ENCODE measurements around the gene HJURP.
A peak's percentile ranks its signal among the peaks of the same experiment; 100 is the strongest.

HJURP gene

DNA sequence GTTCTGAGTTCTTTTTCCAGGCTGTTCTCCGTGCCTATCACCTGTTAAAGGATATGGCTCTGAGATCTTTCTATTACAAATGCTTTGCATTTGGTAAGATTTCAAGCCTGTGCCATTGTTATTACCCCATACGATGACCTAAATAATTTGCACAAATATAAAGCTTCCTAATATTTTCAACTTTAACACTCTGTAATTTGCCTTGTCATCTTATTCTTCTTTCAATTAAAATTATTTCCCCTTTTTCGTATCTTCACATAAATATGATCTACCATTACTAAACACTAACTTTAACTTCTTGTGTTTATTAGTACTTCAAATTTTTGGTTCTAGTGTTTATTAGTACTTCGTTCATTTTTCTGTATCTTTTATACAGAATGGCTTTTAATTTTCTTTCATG, 17.1 kb upstream of the HJURP start:
- TF ChIP-seq, protein P1, sequence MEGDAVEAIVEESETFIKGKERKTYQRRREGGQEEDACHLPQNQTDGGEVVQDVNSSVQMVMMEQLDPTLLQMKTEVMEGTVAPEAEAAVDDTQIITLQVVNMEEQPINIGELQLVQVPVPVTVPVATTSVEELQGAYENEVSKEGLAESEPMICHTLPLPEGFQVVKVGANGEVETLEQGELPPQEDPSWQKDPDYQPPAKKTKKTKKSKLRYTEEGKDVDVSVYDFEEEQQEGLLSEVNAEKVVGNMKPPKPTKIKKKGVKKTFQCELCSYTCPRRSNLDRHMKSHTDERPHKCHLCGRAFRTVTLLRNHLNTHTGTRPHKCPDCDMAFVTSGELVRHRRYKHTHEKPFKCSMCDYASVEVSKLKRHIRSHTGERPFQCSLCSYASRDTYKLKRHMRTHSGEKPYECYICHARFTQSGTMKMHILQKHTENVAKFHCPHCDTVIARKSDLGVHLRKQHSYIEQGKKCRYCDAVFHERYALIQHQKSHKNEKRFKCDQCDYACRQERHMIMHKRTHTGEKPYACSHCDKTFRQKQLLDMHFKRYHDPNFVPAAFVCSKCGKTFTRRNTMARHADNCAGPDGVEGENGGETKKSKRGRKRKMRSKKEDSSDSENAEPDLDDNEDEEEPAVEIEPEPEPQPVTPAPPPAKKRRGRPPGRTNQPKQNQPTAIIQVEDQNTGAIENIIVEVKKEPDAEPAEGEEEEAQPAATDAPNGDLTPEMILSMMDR (IDR thresholded peaks at IDR 0.05; ENCODE audit: low read depth, low read length) = no peak
- no peak for DNase-seq
- peaks cover 7% of the 10 kb centered on the region for H3K9me3 ChIP-seq (ENCODE audit: severe bottlenecking)
- H3K36me3 ChIP-seq = no peaks in the 10 kb centered on the region
- no peaks in the 10 kb centered on the region for H3K27me3 ChIP-seq (ENCODE audit: insufficient read depth, low read depth, severe bottlenecking)
- H3K27ac ChIP-seq = no peak overlapping the region
- no peak overlapping the region for H3K4me3 ChIP-seq (ENCODE audit: low read depth, low read length)

DNA sequence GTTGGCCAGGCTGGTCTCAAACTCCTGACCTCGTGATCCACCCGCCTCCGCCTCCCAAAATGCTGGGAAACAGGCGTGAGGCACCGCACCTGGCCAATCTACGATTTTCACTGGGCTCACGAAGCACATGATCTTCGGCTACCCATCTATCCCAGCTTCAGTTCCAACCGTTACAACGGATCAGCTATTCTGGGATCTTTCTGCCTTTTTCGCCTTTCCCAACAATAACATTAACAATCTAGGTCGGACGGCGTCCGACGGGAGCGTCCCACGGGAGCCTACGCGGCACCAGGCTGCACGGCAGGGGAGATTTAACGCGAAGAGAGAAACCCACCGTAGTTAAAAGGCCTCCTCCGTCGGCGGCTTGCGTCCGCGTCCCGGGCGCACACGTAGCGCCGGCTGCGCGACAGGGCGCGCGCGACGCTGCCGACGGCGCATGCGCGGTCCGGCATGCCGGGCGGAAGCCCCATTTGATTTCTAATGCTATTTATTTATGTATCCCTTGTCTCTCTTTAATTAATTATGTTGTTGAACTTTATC, 13.7 kb upstream of the HJURP start, which contains the start of gene MSL3B:
MSL3B (minus strand) TSS at position 394 of the 540 bp plus-strand sequence.
- Histone ChIP-seq H3K27me3 (ENCODE audit: insufficient read depth, low read depth, severe bottlenecking) (no peaks in the 10 kb centered on the region), H3K36me3 (no peaks in the 10 kb centered on the region), H3K9me3 (ENCODE audit: severe bottlenecking) (no peaks in the 10 kb centered on the region), H3K4me3 (ENCODE audit: low read depth, low read length) (no peak within 1 kb of the TSS), H3K27ac (no peak within 1 kb of the TSS)
- TF ChIP-seq, protein P1 (IDR thresholded peaks at IDR 0.05; ENCODE audit: low read depth, low read length) = no peak
- DNase-seq = no peak

DNA sequence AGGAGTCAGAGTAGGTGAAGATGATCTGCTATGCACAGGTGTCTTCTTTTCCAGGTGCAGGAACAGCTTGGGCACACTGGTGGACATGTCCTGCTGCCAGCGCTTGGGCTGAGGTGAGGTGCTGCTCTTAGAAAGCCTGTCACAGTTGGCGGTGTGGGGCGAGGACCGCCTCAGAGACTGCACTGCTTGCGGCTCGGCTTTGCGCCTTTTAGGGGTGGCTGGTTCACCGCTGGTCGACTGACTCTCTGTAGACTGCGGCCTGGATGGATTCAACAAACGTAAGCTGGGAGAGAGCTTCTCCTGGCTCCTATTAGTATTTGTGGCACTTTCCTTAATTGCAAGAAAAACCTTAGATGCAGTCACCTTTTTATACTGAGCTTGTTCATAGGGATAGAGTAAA, 12.1 kb upstream of the HJURP start:
- H3K9me3 ChIP-seq (ENCODE audit: severe bottlenecking) = no peaks in the 10 kb centered on the region
- TF ChIP-seq, protein P1 (IDR thresholded peaks at IDR 0.05; ENCODE audit: low read depth, low read length) = no peak
- H3K4me3 ChIP-seq (ENCODE audit: low read depth, low read length) = no peak overlapping the region
- DNase-seq = no peak
- no peaks in the 10 kb centered on the region for H3K36me3 ChIP-seq
- H3K27ac ChIP-seq = no peak overlapping the region
- H3K27me3 ChIP-seq (ENCODE audit: insufficient read depth, low read depth, severe bottlenecking) = no peaks in the 10 kb centered on the region

DNA sequence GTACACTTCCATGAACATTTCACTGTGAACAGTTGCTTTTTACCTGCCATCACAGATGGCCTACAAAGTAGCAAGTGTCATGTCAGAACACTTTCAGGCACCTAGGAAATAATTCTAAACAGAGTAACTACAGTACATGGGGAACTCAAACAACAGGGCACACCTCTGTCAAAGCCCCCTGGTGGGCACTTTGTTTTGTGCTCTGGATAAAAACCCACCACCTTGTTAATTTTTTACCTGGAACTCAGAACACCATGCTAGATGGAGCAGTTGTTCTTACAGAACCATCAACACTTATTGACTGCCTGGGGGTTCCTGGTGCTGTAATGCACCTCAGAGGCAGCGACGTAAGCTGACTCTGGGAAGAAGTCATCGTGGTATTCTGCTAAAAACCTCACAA, 11.5 kb upstream of the HJURP start:
- TF ChIP-seq, protein P1 (IDR thresholded peaks at IDR 0.05; ENCODE audit: low read depth, low read length) = peak; percentile 52
- Histone ChIP-seq H3K4me3 (ENCODE audit: low read depth, low read length) (no peak overlapping the region), H3K36me3 (no peaks in the 10 kb centered on the region), H3K9me3 (ENCODE audit: severe bottlenecking) (no peaks in the 10 kb centered on the region), H3K27ac (no peak overlapping the region), H3K27me3 (ENCODE audit: insufficient read depth, low read depth, severe bottlenecking) (no peaks in the 10 kb centered on the region)
- peak; percentile 39 for DNase-seq

DNA sequence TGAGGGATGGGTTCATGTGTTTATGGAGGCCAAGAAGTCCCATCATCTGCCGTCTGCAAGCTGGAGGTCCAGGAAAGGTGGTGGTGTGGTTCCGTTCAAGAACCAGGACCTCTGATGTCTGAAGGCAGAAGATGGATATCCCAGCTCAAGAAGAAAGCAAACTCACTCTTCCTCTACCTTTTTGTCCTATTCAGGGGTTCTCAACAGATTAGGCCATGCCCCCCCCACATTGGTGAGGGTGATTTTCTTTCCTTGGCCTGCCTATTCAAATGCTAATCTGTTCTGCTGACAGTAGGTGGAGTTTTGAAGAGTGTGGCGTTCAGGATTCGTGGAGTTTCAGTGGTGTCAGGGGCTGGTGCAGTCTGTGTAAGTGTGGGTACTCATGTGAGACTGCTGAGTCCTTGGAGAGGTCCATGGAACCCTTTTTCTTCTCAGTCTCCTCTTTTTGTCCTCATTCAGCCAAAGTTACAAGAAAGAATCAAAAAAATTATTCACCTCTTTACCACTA, 8.0 kb upstream of the HJURP start:
- DNase-seq = no peak
- Histone ChIP-seq H3K27me3 (ENCODE audit: insufficient read depth, low read depth, severe bottlenecking) (no peaks in the 10 kb centered on the region), H3K4me3 (ENCODE audit: low read depth, low read length) (no peak overlapping the region), H3K27ac (no peak overlapping the region), H3K36me3 (no peaks in the 10 kb centered on the region), H3K9me3 (ENCODE audit: severe bottlenecking) (no peaks in the 10 kb centered on the region)
- TF ChIP-seq, protein P1 (IDR thresholded peaks at IDR 0.05; ENCODE audit: low read depth, low read length) = no peak

DNA sequence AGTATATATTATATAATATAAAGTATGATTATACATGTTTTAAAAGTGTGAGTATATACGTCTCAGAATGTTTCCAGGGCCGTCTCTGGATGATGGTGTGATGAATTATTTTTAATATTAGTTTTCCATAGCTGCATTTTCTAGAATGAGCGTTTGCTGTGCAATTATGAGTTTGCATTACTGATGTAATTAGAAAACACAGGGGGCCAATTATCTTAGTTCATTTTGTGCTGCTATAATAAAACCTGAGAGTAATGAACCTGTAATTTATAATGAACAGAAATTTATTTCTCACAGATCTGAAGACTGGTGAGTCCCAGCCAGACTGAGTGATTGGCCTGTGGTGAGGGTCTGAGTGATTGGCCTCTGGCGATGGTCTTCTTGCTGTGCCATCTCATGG, 4.0 kb upstream of the HJURP start:
- Histone ChIP-seq H3K9me3 (ENCODE audit: severe bottlenecking) (no peaks in the 10 kb centered on the region), H3K4me3 (ENCODE audit: low read depth, low read length) (no peak overlapping the region), H3K36me3 (peaks cover 9% of the 10 kb centered on the region), H3K27me3 (ENCODE audit: insufficient read depth, low read depth, severe bottlenecking) (no peaks in the 10 kb centered on the region), H3K27ac (no peak overlapping the region)
- TF ChIP-seq, protein P1 (IDR thresholded peaks at IDR 0.05; ENCODE audit: low read depth, low read length) = no peak
- no peak for DNase-seq
